Brain pericyte (primary cell): ENCODE results near the gene DOCK10.
"Not testable (repeated sequence)": the region's sequence is repeated elsewhere in the genome, so short reads cannot be mapped to it uniquely, and the experiment has no call there.

Experiments used
- DNase-seq: peaks from one replicate; pipeline ENCODE4 v3.0.0-alpha.2; 2012; ENCODE audit warnings: low read depth, low spot score

Gene DOCK10

DNA sequence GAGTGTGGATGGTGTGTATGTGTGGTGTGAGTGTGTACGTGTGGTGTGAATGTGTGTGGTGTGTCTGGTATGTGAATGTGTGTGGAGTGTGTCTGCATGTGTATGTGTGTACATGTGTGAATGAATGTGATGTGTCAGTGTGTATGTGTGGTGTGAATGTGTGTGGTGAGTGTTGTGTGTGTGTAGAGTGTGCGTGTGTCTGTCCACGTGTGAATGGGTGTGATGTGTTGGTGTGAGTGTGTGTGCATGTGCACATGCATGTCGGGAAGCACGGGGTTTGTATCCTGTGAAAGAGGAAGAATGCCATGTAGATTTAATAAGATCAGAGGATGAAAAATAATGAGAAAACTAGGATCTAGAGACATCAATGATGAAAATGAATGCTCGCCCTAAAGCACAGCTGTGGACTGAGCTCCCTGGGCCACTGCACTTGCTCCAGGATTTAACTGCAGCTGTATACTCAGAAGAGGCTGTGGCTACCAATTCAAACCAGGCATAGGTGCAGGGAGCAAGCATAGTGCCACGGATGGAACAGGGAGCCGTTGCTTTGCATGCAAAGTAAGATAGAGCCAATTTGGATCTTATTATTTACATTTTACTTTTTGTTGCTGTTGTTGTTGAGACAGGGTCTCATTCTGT is 122.7 kb downstream of the DOCK10 start:
- no peak for DNase-seq

DNA sequence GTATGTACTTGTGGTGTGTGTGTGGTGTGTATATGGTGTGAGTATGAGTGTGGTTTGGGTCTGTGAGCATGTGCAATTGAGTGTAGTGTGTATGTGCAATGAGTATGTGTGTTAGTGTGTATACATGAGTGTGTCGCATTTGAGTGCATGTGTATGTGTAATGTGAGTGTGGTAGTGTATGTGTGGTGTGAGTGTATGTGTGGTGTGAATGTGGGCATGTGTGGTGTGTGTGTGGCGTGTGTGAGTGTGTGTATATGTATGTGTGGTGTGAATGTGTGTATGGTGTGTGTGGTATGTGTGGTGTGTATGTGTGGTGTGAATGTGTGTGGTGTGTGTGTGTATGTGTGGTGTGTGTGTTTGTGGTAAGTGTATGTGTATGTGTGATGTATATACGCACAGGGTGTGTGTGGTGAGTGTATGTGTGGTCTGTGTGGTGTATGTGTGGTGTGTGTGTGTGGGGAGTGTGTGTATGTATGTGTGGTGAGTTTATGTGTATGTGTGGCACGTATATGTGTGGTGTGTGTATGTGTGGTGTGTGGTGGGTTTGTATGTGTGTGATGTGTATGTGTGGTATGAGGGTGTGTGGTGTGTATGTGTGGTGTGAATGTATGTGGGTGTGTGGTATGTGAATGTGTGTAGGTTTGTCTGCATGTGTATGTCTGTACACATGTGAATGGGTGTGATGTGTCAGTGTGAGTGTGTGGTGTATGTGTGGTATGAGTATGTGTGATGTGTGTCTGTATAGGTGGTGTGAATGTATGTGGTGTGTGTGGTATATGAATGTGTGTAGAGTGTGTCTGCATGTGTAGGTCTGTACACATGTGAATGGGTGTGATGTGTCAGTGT is 123.4 kb downstream of the DOCK10 start:
- DNase-seq, result no peak

DNA sequence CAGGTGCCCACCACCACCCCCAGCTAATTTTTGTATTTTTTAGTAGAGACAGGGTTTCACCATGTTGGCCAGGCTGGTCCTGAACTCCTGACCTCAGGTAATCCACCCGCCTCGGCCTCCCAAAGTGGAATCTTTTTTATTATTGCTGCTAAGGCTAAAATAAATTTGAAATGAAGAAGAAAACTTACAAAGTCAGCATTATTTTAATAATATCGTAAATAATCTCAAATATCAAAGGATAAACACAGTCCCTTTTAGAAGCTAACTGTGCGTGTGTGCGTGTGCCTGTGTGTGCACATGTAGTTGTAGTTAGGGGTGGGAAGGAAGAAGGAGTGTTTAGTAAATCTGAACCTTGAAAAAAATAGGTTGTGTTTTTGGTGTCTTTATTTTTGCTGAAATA is 125.0 kb downstream of the DOCK10 start:
- DNase-seq, result not testable (repeated sequence)

DNA sequence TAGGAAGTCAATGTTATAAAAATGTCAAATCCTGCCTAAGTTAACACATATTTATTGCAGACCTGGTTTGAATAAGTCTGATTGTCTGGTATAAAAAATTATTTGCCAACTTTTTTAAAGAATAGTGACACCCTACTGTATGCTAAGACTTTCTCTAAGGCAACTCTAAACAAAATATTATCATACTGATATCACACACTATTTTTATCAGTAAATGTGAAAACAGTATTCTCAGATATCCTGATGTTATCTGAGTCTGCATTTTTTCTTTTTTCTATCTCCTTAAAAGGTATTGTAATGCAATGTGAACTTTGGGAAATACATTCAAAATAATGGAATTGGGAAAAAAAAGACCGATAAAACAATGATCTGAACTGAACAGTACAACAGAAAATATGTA is 127.1 kb downstream of the DOCK10 start:
- no peak for DNase-seq

DNA sequence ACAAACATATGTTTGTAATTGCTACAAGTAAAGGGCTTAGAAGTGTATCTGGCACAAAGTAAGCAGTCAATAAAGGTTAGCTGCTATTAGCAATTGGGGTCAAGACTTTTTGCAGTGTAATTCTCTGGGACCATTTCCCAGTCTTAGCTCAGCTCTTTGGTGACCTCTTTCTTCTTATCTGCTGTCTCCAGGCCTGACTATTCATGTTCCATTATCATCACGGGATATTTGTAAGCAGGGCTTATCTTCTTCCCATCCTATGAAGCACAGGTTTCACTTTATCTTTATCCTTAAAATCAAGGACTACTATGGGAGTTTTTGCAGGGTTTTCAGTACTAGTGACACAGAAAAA is 131.7 kb downstream of the DOCK10 start:
- DNase-seq, result no peak

DNA sequence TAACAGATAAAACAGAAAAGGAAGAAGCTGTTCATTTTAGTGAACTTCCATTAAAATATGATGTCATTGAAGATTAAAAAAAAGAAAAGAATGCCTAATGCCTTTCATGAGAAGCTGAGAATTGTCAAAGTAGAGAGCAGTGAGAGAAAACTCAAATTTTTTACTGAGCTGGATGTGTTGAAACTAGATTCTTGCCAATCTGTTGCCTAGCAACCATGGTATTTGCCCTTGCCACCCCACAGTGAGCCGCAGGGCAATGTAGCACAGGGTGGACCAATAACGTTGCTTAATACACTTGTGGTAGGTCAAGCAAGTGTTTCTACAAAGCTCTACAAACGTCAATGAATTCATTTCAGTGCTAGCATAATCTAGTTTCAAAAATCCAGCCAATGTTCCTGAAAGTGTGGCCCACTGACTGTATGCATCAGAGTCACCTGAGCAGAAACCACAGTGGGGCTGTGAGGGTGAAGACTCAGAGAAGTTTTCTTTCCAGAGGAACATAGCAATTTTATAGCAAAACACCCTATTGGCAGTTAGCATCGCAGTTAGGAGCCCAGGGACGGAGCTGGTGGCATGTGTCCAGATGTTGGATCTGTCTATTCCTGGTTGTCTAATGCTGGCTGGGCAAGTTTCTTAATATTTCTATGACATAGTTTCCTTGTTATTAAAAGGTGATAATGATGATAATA is 132.2 kb downstream of the DOCK10 start:
- DNase-seq, result no peak

DNA sequence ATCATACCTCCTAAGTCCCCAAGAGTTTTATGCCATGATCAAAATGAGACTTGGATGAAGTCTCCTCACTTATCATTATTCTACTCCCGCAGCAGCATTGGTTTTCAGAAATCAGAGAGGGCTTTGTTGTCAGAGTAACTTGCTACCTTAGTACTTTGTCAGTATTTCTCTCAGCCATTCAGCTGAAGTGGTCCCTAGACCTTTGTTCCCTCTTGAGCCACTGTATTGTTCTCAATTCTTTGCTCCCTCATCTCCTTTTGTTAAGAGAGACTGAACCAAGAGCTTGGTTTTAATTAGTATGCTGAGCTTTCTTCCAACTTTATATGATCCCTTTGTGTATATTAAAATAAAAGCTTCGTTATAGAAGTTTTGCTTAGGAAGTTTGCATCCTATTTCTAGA is 133.4 kb downstream of the DOCK10 start:
- DNase-seq, result no peak

DNA sequence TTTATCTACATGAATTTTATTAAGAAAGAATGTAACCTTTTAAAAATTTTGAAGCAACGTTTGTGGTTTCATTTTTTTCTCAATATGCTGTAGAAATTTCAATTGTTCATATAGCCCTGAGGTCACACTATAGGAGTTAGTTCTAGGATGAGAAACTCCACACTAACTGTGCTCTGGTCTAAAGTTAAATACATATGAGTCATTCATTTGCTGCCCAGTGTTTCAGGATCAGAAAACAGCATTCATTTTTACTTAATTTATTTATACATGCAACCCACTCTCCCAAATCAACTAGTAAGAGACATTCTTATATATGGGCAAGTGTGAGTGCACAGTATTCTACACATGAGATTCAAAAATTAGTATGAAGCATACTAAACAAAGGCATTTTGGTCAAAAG is 137.9 kb downstream of the DOCK10 start:
- DNase-seq, result no peak

DNA sequence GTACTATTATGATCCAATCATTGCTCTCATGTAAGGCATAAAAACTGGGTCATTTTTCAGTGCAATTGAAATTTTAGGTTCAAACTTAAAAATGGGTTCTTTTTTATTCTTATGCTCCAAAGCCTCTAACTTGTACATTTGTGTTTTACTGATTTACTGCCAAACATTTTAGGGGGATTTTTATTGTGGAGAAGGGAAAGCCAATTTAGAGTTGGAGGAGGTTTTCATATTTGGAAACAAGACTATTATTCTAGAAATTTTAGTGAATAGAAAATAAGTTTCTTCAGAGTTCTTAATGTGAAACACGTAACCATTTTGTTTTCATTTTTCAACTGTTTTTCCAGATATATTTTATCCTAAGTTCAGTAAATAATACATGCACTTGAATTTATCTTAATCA is 138.6 kb downstream of the DOCK10 start:
- no peak for DNase-seq

DNA sequence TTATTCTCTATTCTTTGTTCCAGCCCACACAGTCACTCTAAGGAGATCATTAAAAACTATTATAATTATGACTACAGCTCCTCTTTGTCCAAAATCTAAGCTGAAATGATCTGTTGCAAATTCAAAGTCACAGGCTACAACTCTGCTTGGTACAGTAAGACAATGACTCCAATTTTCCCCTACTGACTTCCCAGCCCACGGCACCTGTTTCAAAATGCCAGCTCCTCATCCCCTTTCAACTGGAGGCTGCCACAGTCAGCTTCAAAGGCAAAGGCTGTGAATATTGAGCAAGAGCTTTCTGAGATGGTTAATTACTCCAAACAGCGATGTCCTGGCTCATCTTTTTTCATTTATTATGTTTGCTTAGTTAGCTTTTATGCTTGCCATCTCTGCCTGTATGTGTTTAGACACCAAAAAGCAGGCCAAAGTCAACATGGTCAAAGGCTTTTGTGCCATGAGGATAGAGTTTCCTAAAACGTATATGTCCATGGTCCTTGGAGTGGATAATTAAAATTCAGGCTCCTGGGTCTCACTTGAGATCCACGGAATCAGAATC is 141.1 kb downstream of the DOCK10 start:
- no peak for DNase-seq

DNA sequence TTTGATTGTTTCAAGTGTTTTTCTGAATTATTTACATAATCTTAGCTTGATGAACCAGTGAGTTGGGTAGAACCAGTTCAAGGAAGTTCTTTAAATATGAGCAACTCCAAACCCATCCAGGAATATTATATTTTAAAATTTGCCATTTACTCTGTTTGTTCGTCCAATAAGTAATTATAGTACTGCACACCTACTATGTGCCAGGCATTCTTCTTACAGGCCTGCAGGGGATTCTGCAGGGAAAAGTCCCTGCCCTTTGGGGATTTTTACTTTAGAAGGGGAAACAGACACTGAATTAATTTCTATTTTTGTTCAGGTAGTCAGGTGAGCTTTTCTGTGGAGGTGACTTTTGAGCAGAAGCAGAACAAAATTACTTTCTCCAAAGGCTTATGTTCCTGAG is 146.9 kb downstream of the DOCK10 start:
- no peak for DNase-seq

DNA sequence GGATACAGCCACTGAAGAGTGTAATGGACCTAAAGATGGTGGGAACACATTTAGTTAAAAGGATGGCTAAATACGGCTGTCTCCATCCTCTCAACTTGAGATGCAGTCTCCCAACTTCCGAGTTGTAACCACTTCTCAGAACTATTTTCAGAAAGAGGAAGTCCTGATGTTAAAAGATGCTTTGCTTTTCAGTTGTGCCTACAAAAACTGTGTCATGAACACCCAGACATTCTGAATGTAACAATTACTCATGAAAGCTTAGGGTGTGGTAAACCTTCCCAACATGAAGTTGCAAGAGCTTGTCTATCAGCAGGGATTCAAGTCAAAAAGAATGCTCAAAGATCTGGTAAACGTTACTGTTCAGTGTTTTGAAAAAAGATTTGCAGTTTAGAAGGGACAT is 147.9 kb downstream of the DOCK10 start:
- no peak for DNase-seq

DNA sequence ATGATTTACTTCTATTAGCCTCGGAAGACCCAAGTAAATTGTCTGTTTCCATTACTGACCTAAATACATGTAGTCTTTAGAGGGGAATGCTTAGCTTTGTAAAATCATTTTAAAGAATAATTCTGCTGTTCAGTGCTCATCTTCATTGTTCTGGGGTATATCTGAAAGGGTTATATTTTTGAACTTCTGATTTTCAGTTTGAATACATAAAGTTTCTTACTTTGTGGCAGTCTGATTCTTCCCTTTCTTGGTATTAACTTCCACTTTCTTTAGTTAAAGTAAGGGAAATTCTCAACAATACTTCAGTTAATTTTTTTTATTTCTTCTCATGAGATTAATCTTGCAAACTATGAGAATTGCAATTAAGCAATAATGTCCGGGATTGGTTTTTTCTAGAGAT is 148.4 kb downstream of the DOCK10 start:
- no peak for DNase-seq

DNA sequence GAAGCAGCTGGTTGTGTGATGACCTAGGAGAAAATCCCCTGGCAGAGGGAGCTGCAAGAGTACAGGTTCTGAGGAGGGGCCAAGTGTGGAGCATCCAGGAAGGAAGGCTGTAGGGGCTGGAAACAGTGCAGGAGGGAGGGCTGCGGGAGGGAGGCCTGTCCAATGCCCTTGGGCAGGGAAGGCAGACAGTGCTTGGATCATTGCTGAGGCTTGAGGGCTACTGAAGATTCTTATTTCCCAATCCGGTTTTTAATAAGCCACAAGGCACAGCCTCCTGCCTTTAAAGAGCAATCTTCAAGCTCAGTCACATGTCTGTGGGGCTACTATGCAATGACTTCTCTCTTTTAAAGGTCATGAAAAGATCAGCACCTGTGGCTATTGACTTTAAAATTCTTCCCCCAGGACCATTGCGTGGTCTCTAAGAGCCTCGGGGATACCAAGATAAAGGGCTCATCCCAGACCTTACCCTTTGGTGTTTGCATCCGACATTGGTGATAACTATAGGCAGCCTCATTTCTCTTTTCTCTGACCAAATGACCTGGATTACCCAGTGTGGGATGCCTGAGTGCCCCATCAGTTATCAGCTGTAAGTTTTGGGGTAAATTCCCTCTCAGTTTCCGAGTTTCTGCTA is 149.6 kb downstream of the DOCK10 start:
- DNase-seq, result no peak

DNA sequence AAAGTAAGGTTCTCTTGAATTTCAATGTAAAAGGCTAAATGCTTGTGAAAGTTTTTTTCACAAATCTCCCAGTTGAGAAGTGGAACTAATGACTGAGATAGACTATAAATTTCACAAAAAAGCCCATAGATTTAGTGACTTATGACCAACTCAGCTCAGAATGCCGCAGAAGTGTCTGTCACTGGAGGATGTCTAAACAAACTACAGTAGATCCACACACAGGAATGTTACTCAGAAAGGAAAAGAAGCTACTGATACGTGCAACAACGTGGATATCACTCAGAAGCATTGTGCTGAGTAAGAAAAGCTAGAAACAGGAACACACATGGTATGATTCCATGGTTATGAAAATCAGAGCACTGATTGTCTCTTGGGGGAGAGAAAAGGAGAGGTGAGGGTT is 151.9 kb downstream of the DOCK10 start:
- no peak for DNase-seq

DNA sequence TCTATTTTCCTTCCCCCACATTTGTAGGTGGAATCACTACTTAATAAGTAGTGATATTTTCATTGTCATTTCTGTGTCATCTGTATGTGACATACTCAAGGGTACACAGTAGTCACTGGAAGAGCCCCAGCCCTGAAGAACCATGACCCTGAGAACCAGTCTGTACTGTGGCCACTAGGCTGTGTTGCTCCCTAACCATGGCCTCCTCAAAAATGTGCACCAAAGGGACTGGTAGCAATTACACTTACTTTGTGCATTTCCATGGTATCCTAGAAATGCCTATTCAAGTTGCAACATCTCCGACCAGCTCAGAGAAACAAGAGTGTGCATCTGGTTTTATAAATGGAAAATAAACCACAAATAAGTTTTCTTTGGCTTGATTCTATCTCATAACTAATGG is 155.1 kb downstream of the DOCK10 start:
- no peak for DNase-seq

DNA sequence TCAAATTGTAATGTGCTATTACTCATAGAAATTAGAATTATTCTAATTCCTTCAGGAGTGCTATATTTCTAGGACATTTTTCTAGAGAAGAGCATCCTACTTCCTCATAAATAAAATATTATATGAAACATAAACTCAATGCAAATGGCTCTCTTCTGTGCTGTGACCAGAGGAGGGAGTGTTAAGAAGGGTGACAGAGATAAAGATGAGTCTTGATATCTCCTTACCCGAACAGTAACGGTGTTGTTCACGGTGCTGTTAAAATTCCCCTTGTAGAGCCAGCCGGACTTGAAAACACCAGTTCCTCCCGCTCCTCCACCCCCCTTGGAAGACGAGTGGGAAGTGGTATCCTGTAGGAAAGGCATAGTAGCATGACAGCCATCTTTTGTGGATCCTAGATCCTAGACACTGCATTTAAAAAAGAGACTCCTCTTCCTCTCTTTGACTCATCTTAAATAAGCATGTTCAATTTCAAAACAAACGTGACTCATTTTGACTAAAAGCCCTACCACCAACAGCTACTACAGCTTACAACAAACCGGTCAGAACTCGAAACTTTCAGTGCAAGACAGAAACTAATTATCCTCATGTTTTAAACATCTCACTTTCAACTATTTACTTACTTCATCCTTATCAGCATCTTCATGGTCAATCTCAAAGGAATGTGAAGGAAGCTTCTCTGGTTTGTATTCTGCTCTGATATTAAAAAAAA is 156.3 kb downstream of the DOCK10 start:
- DNase-seq, result no peak

DNA sequence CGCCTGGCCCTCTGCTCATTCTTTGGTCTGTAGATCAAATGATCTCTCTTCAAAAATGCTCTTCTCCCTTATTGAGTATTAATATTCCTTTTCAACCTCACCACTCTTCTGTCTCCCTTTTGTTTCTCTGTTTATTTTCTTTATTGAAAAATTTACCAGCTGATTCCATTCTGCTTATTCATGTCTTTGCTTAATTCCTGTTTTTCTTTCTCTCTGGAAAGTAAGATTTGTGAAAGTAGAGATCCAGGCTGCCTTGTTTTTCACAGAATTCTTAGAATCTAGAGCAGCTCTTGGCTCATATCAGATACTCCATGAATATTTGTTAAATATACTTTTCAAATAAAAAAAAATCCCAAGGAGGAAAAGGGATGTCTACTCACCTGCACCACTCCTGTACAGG is 157.0 kb downstream of the DOCK10 start:
- no peak for DNase-seq

DNA sequence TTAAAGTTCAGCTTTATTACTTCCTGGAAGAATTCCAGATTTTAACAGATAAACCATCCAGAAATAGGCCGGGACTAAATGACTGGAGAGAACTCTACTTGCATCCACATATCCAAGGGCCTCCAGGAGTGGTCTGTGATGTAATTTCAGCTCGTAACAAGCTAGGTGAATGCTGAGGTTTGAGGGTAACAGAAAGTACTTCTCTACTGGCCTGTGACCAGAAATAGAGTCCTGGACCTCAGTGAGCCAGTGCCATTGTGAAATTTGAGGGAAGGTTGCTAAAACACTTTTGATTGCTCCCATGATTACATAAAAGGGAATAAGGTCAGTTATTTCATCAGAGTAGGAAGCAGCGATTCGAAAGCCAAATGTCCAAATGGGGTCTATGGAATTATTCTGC is 158.1 kb downstream of the DOCK10 start:
- no peak for DNase-seq

DNA sequence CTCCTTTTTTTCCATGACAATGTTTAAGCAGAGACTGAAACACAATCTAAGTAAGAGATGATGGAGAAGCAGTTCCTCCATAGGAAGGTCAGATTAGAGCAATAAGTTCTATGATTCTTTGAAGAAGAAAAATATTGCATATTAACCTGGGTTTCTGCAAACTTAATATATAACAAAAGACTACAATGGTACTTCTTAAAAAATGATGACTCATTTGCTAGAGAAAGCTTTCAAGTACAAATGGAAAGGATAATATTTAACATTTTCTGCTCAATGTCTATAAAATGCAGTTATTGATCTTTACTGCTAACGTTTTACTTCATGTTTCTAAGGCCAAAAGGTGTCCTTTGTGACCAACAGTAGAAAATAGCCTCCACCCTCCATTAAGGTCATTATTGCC is 158.6 kb downstream of the DOCK10 start:
- no peak for DNase-seq

DNA sequence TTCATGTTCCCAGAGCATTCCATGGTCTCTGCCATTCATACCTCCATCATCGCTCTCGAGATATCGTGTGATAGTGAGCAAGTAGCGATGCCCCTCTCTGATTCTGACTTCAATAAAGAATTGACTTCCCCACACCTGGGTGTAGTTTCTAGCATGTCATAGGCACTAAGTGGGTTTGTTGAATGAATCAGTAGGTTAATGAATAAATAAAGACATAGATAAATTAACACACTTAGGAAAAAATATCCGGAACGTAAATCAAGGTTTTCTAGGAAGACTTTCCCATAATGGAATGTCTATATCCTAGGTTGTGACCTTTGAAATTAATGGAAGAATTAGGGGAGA is 159.1 kb downstream of the DOCK10 start:
- DNase-seq, result no peak
